Hair follicular keratinocyte (primary cell): ENCODE results near the gene PRG3. TPM values are rescaled to one million over a fixed set of nuclear protein-coding genes. Genes with fewer than 3 reads are reported as not detected.

Experiments used
- total RNA-seq: library from RNA; depleted of rRNA; stranded (reverse); fragments of >200 nt; gene quantifications from 2 replicates; pipeline ENCODE4 v1.2.3, GENCODE V29; 2015

The PRG3 gene, protein sequence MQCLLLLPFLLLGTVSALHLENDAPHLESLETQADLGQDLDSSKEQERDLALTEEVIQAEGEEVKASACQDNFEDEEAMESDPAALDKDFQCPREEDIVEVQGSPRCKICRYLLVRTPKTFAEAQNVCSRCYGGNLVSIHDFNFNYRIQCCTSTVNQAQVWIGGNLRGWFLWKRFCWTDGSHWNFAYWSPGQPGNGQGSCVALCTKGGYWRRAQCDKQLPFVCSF
- total RNA-seq = not detected in 2 replicates

DNA sequence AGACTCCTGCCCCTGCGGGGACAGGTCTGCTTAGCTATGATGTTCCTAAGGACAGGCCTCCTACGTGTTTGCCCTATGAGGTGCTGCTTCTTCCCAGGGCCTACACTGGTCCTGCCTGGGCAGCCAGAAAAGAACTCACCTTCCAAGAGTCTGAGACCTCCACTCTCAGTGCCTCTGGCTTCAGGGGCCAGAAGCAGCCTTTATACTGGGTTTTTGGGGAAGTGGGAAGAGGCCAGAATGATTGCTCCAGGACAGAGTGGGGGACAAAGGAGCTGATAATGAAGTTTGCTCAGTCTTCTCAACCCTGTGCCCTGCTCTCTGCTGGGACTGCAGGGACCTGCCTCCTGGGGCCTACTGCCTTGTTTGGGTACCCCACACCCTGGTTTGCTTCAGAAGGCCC lies at the start of gene PRG3:
Gene PRG3, minus strand, starts transcription at position 176 of the 400 bp plus-strand sequence. CDS start 442 bp downstream, outside the sequence.

DNA sequence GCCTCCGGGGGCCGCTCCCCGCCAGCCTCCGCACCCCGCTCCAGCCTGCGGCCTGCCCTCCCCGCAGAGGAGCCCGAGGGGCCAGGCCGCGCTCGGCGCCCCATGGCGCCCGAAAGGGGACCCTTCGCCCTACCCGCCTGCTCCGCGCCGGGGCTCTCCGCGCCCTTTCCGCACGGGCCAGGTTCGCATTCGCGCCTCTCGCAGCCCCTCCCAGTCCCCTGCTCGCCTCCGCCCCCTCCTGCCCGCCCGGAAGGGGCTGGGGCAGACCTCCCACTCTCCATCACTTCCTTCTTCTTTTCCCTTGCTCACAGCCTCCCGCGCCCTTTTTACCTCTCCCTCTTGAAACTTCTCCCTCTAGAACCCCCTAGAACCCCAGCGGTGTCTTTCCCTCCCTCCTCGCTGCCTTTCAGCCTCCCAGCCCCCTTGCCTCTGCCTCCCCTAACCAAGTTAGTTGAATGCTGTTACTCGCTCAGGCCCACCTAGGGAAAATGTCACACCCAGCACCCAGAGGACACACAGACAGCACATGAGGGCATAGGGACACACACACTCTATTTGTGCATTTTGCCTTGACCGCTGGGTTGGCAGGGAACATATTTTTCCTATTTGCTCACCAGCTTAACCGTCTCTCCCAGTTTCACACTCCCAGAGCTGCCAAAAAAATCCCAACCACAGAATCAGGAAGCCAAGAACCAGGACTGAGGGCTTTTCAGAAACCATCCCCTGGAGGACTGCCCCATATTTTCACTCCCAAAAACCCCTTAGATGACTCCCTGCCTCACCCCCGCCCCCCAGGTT lies 46.2 kb upstream of the PRG3 start, which contains the start of gene SLC43A3:
Gene SLC43A3, minus strand, starts transcription at position 193 of the 798 bp plus-strand sequence. CDS start 949 bp downstream, outside the sequence.

DNA sequence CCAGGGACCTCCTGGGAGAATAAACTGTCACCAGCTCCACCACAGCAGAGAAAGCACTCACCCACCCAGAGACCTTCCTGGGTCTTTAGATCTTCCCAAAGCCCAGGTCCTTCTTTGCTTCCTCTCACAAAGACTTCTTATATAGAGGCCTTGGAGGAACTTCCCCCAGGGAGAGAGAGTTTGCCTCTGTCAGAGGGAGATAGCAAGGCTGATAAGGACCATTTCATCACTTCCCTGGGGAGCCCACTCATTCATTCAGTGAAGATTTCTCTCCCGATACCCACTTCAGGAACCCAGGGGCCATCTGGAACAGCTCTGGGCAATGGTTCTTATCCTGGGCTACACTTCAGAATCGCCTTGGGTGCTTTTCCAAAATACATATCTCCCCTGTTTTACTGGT lies 9.6 kb upstream of the PRG3 start, which contains the start of gene PRG2:
Gene PRG2, minus strand, starts transcription at position 116 of the 400 bp plus-strand sequence. CDS start 706 bp downstream, outside the sequence.

DNA sequence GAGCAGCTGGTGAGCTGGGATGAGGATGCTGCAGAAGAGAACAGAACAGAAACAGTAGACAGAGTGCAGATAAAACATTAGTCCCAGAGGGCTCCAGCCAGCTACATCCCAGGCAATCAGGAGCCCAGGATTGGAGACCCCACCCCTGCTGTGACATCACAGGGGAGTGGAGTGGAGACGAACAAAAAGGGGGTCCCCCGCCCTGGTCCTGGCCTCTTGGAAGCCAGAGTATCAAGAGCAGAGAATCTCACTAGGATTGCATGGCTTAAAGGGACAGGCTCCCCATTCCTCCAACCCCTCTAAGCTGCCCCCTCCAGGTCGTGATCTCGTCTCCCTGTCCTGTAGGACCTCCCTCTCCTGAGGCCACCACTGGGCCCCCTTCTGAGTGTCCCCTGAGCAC lies 42.8 kb downstream of the PRG3 start, which contains the start of gene P2RX3:
Gene P2RX3, plus strand, starts transcription at position 211 of the 400 bp plus-strand sequence. CDS start 199 bp downstream, outside the sequence.

DNA sequence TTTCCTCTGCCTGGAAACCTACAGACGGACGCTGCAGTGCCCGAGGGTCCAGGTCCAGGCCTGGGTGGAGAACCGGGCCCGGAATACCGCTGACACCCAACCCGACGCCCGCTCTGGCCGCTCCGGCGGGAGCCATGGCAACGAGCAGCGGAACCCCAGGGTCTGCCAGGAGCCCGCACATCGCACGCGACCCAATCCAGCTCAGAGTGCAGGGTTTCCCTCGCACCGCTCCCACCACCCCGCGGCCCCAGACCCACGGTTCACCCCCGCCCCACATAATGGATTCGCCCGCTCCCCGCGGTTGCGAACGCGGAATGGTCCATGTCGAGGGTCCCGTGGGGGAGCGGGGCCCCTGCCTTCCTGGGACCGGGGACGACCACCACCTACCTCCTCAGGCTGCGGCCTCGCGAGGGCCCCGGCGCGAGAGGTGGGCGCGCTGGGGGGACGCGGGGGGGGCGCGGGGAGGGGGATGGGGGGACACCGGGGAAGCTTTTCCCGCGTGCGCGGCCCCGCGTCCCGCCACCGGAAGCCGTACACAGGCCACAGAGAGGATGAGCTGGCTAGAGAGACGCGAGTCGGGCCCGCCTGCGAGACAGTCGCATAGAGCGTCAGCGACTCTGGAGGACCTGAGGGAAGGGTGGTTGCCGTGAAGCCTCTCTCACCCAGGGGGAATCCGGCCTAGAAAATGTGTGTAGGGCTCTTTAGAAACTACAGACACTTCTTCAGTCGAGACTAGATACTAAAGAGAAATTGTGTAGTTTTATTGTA lies 45.4 kb downstream of the PRG3 start, which contains the start of gene SSRP1:
Gene SSRP1, minus strand, starts transcription at position 550 of the 768 bp plus-strand sequence. CDS start 771 bp downstream, outside the sequence.

Other genes with a start within 250 kb of the PRG3 start
- not detected in 2 replicates for gene LRRC55, start 199.2 kb downstream of the PRG3 start, total RNA-seq
- not detected in 2 replicates for gene APLNR, start 143.9 kb downstream of the PRG3 start, total RNA-seq
- gene TNKS1BP1, start 56.2 kb downstream of the PRG3 start, total RNA-seq = 109 and 170 TPM in 2 replicates
- gene SSRP1, start 45.3 kb downstream of the PRG3 start, total RNA-seq = 111 and 192 TPM in 2 replicates
- gene P2RX3, start 42.8 kb downstream of the PRG3 start, total RNA-seq = not detected in 2 replicates
- 0.08 TPM in 1 of 2 replicates, not detected in the other for gene PRG2, start 9.5 kb upstream of the PRG3 start, total RNA-seq
- gene SLC43A3, start 46.0 kb upstream of the PRG3 start, total RNA-seq = 16.5 and 93.8 TPM in 2 replicates
- gene RTN4RL2, start 79.4 kb upstream of the PRG3 start, total RNA-seq = 0.04 and 0.31 TPM in 2 replicates
- 5.7 and 10.0 TPM in 2 replicates for gene SLC43A1, start 134.6 kb upstream of the PRG3 start, total RNA-seq
- 78.7 and 125 TPM in 2 replicates for gene TIMM10, start 149.6 kb upstream of the PRG3 start, total RNA-seq
- not detected in 2 replicates for gene SMTNL1, start 156.4 kb upstream of the PRG3 start, total RNA-seq
- gene UBE2L6, start 186.5 kb upstream of the PRG3 start, total RNA-seq = 31.6 and 47.7 TPM in 2 replicates
- gene SERPING1, start 216.5 kb upstream of the PRG3 start, total RNA-seq = 17.4 and 25.5 TPM in 2 replicates